Left ventricle myocardium inferior (tissue), 1 donor: ENCODE measurements around the gene TM7SF3. TPM values are rescaled to one million over a fixed set of nuclear protein-coding genes. Genes with fewer than 3 reads are reported as not detected.

Source experiments
- DNase-seq: peaks from one replicate; pipeline ENCODE4 v3.0.0-alpha.2; 2020
- H3K27ac ChIP-seq: fragments of 200-600 bp; replicated peaks from 2 replicates; pipeline ENCODE4 v1.8.0; 2021
- H3K27me3 ChIP-seq: fragments of 200-600 bp; 2 replicates; pipeline ENCODE4 v1.8.0; 2021; ENCODE audit warnings: low read depth
- H3K36me3 ChIP-seq: fragments of 200-600 bp; 2 replicates; pipeline ENCODE4 v1.8.0; 2021
- H3K4me1 ChIP-seq: fragments of 200-600 bp; 2 replicates; pipeline ENCODE4 v1.8.0; 2021
- H3K4me3 ChIP-seq: fragments of 200-600 bp; 2 replicates; pipeline ENCODE4 v1.8.0; 2021; ENCODE audit warnings: mild to moderate bottlenecking, moderate library complexity
- H3K9me3 ChIP-seq: fragments of 200-600 bp; replicated peaks from 2 replicates; pipeline ENCODE4 v1.8.0; 2021
- CTCF ChIP-seq: fragments of 200-600 bp; IDR thresholded peaks from 2 replicates; pipeline ENCODE4 v1.8.0; 2021; ENCODE audit warnings: antibody characterized with exemption, mild to moderate bottlenecking, borderline replicate concordance
- intact Hi-C: fragments of 100-400 bp; cut with micrococcal nuclease; formaldehyde crosslinking; loops from one replicate; pipeline ENCODE4 v1.11.0; 2022
- total RNA-seq: library from RNA; stranded (reverse); fragmentation: NEBNext Ultra II Directional; extraction: Animal tissue kit (Norgen Biotek cat#: 25700); gene quantifications from one replicate; pipeline ENCODE4 v1.2.1, GENCODE V29; 2021
- donor health status: DM: no; HTN: yes; CAD: no; lungs with severe emphysema.

Gene TM7SF3
- total RNA-seq, 1 donor from 2014 or later = 23.2 TPM

- no peak for DNase-seq
- no peaks in the 10 kb centered on the region for H3K27me3 ChIP-seq
- peaks cover 15% of the 10 kb centered on the region for H3K4me1 ChIP-seq
- intact Hi-C loops = no loop called here
- H3K9me3 ChIP-seq = no peaks in the 10 kb centered on the region
- H3K4me3 ChIP-seq = no peak overlapping the region
- H3K27ac ChIP-seq = no peak overlapping the region
- peaks cover 18% of the 10 kb centered on the region for H3K36me3 ChIP-seq
- TF ChIP-seq CTCF = no peak
These were observed 25.5 kb downstream of the TM7SF3 start for GRCh38 chr12:26988703-26989102.

GRCh38 chr12:26987634-26988424 is 26.4 kb downstream of the TM7SF3 start:
- DNase-seq = no peak
- no peak overlapping the region for H3K4me3 ChIP-seq
- H3K4me1 ChIP-seq = peaks cover 15% of the 10 kb centered on the region
- no peaks in the 10 kb centered on the region for H3K9me3 ChIP-seq
- H3K36me3 ChIP-seq = peaks cover 15% of the 10 kb centered on the region
- H3K27ac ChIP-seq = no peak overlapping the region
- no peaks in the 10 kb centered on the region for H3K27me3 ChIP-seq
- TF ChIP-seq CTCF = no peak
- intact Hi-C loops = no loop called here

GRCh38 chr12:26982866-26983265 is 31.3 kb downstream of the TM7SF3 start:
- H3K27ac ChIP-seq = no peak overlapping the region
- peaks cover 35% of the 10 kb centered on the region for H3K36me3 ChIP-seq
- DNase-seq = no peak
- no peak overlapping the region for H3K4me3 ChIP-seq
- intact Hi-C loops = no loop called here
- H3K4me1 ChIP-seq = peaks cover 15% of the 10 kb centered on the region
- no peaks in the 10 kb centered on the region for H3K27me3 ChIP-seq
- TF ChIP-seq CTCF = no peak
- H3K9me3 ChIP-seq = no peaks in the 10 kb centered on the region

GRCh38 chr12:26979733-26980132 is 34.5 kb downstream of the TM7SF3 start:
- Histone ChIP-seq H3K4me3 (no peak overlapping the region), H3K27me3 (no peaks in the 10 kb centered on the region), H3K27ac (no peak overlapping the region), H3K4me1 (peaks cover 3% of the 10 kb centered on the region), H3K9me3 (no peaks in the 10 kb centered on the region), H3K36me3 (peaks cover 58% of the 10 kb centered on the region)
- TF ChIP-seq CTCF = no peak
- DNase-seq = no peak
- intact Hi-C loops = no loop called here

GRCh38 chr12:26978801-26979200 is 35.4 kb downstream of the TM7SF3 start:
- H3K9me3 ChIP-seq = no peaks in the 10 kb centered on the region
- intact Hi-C loops = no loop called here
- no peaks in the 10 kb centered on the region for H3K27me3 ChIP-seq
- no peak for DNase-seq
- H3K36me3 ChIP-seq = peaks cover 68% of the 10 kb centered on the region
- no peak overlapping the region for H3K4me3 ChIP-seq
- H3K27ac ChIP-seq = no peak overlapping the region
- no peak for TF ChIP-seq CTCF
- H3K4me1 ChIP-seq = peaks cover 3% of the 10 kb centered on the region
